NOMO-1 (cell line): Measurements from ENCODE around the gene MACROD2.
A peak's percentile ranks its signal among the peaks of the same experiment; 100 is the strongest.

Experiments
- DNase-seq, 2 experiments: peaks; one replicate each; lab custom pipeline; 2025; ENCODE audit not compliant: unreplicated experiment in 2 of 2; lab: John Stamatoyannopoulos, UW

The MACROD2 gene

DNA sequence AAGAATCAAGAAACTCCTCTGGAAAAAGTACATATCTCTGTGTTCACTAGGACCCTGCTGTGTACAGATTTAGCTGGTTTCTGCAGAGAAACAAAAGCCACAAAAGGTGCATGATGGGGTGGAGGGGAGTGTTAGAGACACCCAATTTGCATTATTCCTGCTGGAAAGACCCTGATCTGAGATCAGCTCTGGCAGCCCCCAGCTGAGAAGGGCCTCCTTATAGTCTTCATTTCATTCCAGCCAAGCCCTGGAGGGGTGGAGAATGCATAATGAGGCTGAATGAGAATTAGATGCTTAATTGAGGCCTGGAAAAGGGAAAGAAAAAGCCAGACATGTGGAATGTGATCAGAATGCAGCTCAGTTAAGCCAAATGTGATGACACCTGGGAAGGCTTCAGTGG lies 2032.4 kb downstream of the MACROD2 start:
- DNase-seq: no peak

DNA sequence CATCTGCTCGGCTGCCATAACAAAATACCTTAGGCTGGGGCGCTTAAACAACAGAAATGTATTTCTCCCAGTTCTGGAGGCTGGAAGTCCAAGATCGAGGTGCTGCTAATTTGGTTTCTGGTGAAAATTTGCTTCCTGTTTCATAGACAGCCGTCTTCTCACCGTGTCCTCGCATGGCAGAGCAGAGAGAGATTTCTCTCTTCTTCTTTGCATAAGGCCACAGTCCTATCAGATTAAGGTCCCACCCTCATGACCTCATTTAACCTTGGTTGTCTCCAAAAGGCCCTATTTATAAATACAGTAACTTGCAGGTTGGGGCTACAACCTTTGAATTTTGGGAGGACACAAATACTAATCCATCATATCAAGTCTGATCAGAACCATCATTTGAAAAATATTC lies 2033.6 kb downstream of the MACROD2 start:
- DNase-seq: no peak

DNA sequence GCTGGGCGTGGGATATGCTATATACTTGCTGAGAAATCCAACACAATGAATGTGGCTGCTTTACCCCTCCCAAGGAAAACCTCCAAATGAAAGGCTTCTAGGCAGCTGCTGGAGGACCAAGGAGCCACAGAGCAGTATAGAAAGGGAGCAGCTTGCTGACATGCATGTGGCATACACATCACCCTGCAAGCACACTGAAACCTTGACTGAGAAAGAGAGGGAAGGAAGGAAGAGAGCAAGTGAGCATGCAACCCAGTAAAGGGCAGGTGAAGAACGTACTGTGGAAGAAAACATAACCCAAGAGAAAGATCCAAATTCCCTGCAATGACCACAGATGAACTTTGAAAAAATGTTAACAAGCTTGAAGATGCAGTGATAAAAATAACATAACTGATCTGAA lies 2034.9 kb downstream of the MACROD2 start:
- no peak for DNase-seq

DNA sequence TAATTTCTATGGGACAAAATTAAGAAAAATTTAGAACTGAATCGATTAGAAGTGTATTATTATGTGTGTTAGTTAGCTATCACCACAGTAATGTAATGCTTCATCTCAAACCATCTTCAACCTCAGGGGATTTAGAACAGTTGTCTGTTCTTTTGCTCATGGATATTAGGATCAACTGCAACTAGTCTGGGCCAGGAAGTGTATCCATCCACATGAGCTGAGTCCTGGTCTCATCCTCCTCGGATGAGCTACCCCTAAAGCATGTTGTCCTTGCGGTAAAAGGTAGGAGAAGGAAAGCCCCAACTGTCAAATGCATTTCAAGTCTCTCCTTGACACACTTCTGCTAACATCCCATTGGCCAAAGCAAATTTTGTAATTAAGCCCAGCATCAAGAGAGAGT lies 2040.3 kb downstream of the MACROD2 start:
- no peak for DNase-seq

DNA sequence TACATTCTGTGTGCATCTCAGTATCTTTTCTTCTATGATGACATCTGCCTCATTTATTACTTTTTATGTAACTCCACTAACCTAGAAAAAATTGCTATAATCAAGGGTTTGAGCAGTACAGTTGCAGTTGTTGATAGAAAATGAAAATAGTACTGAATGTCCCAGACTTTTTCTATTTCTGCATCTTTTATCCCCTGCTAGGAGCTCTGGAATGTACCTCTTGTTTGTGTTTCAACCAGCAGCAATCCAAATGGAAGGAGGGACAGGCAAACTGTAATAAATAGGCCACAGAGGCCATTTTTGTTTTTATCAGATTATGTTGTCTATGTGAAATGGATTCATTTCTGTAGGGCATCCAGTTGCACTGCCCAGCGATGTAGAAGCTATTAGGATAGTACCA lies 2041.0 kb downstream of the MACROD2 start:
- no peak for DNase-seq

DNA sequence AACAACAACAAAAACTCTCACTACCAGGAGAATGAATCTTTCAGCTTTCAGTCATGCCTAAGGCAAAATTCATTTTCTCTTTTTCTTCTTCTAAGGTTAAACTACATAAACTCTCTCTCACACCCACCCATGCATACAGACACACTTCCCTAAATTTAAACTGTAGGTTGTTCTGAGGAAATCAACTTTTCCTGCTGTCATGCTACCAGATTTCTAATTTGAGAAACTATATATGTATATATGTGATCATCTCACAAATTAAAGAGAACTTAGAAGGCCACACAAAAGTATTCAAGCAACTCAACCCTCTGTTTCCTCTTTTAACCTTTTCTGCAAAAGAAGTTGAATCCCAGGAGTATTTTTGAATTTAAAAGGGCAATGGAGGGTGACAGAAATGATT lies 2045.4 kb downstream of the MACROD2 start:
- DNase-seq: peak; percentile 68 to 80

DNA sequence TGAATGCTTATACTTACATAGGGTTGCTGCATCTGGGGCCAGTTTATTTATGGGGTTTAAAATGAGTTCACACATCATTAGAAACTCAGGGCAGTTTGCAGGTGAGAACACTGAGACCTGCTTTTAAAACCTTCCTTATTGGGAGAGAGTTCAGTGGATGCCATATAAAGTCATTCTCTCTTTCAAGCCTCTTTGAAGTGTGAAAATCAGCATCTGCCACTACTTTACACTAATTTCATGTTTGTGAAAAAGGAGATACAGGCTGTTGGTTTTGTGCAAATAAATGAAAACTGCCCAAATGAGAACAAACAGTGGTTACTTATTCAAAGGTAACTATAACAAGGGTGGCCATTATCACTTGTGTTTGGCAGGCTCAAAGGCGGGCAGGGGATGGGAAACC lies 2047.4 kb downstream of the MACROD2 start:
- DNase-seq: no peak

DNA sequence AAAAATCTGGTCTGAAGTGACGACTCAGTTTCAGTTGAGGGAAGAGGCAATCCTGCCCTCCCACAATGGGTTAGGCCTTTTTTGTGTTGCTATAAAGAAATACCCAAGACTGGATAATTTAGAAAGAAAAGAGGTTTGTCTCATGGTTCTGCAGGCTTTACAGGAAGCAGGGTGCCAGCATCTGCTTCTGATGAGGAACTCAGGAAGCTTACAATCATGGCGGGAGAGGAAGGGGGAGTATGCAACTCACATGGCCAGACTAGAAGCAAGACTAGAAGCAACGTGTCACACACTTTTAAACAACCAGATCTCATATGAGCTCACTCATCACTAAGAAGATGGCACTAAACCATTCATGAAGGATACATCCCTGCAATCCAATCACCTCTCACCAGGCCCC lies 2048.6 kb downstream of the MACROD2 start:
- no peak for DNase-seq

DNA sequence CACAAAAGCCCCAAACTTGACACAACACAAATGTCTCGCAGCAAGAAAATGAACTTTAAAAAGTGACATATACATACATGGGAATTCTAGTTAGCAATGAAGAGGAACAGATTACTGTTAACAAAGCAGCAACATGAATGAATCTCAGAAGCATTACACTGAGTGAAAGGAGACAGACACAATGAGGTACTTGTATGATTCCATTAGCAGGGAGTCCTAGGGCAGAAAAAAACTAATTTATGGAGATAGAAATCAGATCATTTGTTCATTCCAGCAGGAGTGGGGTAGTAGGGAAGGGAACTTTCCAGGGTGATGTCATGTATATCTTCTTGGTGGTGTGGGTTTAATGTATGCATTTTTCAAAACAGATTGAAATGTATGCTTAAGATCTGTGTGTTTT lies 2053.6 kb downstream of the MACROD2 start:
- no peak for DNase-seq

DNA sequence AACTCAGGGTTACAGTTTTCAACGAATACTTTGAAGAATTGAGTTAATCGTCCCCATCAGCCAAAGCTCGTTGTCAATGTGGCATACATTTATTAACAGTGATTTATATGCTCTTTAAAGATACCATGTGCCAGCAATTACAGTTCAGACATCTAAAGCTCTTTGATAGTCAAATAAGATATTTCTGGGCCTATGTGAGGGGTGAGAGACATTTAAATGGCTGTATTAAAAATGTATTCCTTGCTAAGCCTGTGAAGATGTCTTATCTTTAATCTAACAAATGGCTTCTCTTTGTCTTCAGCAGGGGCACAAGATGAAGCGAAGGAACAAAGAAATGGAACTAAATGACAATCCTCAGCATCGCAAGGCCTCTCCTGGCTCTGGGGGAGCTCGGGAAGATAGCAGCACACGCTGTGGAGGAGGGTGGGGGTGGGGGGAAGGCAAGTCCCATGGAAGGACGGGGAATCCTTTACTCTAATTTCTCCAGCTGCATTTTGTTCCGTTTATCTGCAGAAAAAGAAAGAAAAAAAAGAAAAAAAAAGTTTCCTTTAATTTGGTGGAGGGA lies 2054.3 kb downstream of the MACROD2 start:
- no peak for DNase-seq

DNA sequence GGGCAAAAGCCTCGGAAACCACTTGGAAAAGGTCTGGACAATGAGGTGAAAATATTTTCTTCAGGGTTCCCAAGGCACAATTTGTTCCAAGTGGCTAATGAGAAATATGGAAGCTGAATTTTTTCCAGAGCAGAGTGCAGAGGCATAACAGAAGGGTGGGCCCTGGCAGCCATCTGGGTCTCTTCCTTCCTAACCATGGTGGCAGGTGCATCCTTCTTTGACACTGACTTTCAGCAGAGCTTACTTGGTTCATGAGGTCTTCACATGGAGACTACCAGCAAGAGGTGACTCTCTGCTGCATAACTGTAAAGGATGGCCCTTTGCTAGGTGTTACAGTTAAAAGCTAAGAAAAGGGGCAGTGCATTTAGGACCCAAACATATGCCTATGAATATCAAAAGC lies 2055.1 kb downstream of the MACROD2 start:
- DNase-seq: no peak

DNA sequence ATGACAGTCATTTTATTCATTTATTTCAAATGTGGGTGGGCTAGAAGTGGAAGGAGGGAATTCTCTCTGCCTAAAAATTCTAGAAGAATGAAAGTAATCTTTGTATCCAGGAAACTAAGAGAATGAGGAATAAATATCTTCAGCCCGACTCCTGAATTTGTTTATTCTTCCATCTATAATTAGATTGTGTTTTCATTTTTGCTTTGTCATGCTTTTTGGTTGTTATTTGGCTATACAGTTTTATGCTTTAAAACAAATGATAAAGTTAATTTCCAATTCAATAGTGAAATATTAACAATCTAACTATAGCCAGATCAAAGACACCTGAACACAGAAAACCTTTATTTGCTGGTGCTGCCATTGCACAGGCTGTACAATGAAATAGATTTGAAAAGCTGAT lies 2056.7 kb downstream of the MACROD2 start:
- DNase-seq: no peak

DNA sequence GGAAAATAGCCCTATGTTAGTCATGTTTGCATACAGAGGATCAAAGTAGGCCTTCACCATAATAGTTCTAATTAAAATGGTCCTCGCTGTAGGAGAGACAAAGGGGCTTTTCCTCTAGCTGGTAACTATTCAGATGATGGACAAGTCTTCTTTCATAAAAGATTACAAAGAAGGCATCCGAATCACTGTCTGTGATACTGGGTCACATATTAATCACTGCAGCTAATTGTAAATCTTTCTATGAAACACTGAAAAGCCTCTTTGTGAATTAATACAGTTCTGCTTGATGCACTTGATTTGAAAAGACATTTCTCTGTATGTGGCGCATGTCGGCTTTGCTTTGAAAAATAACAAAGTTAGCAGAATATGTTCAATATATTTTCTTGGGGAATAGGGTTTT lies 2057.1 kb downstream of the MACROD2 start:
- no peak for DNase-seq

DNA sequence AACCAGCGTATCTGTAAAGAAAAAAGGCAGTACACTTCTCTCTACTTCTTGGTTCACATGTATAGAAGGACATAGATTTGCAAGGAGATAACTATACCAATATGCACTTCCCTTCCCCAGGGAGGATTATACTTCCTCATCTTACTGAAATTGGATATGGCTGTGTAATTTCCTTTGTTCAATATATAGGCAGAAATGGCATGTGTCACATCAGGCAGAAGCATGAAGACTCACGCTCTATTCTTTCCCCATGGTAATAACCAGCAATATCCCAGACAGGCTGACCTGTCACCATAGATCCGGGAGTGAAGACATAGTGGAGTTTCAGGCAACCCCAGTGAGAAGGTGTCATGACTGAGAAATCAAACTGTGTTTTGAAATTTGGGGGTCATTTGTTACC lies 2059.7 kb downstream of the MACROD2 start:
- peak in 1 of 2 experiments; percentile 18 for DNase-seq

DNA sequence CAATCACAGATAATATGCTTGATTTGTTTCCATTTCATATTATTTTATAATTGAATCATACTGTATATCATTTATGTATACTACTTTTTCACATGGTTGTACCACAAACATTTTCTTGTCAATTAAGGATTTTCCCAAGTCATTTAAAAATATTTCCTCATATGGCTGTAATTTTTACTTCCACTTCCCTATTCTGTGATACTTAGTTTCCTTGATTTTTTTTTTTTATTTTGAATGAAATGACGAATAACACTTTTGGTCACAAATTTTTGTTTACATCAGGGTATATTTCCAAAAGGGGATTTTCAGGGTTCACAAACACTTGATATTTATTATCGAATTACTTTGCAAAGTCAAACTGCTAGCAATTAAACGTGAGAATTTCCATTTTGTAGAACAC lies 2062.3 kb downstream of the MACROD2 start:
- DNase-seq: peak in 1 of 2 experiments; percentile 21

DNA sequence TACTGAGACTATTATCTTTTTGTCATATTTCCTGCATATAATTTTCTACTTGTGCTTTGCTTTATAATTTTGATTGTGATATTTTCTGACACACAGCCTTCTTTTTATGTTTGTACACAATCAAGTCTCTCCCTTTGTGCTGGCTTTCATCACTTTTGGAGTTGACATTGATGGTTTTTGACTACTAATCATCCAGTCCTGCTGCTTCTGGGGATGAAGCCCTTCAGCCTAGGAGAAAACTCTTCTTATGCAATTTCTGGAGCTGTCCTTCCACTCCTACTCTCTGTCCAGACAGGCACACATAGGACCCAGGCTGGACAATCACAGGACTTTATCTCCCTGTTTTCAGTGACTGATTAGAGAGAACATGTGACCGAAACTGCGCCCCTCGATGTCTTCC lies 2063.0 kb downstream of the MACROD2 start:
- no peak for DNase-seq

DNA sequence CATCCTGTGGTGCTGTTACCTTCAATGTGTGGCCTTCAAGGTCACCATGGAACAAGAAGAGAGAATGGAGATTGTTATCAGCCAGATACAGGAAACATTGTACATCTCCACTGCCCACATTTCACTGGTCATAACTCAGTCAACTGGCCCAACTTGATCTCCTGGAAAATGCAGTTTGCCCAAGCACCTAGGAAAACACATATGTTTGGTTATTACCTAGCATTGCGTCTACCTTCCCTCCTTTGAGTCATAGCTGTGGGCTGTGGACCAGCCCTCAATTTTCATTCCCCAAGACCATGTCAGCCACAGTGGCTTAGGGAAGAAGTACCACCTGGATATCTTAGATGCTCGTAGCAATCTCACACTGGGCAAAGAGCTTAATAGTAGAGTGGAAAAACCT lies 2064.5 kb downstream of the MACROD2 start:
- no peak for DNase-seq

DNA sequence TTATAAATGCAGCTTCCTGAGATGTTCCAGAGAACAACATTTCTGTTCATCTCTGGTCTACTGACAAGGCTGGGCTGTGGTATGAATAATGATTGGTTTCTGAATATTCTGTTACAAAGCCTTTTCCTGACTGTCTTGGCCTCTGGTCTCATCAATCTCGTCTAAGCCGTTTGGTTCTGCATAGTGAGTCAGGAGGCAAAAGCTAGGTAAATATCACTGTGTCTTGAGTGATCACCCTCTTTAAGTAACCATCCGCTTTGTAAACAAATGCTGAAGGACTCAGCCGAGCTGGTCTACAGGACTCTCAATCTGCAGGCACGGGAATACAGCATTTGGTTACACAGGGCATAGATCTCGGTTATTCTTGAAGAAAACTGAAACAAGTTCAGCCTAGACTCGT lies 2066.0 kb downstream of the MACROD2 start:
- no peak for DNase-seq

DNA sequence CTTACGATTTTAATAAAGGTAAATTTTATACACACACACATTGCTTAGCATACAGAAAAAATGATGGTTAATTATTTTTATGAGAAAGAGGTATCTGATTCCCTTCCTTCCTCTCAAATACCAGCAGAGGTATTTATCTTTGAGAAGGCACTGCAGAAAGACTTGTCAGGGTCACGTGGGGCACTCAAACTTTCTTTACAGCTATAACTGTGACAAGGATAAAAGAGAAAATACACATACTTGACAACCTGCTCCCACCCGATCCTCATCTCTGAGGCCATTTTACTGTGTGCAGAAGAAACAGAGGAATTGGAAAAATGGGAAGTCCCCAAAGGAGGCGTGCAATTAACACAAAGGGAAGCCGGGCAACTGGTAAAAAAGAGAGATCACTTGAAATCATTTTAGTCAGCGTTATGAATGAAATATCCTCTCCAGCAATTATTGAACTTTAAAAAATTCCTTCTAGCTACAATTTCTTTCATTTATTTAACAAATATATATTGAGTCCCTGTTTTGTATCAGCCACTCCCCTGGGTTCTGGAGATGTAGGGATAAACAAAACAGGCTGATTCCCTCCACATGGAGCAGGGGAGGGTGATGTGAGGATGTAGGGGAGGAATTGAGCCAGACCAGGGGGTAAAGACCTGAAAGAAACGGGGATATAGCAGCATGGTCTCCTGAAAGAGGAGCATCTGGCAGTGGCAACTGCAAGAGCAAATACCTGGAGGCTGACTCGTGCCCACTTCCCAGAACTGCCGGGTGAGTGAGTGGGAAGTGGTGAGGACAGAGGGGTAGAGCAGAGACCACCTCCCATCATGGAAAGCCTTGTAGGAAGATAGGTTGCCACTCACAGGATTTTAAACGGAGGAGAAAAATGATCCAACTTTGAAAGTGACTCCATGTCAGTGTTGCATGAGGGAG lies 2067.6 kb downstream of the MACROD2 start:
- DNase-seq: no peak

DNA sequence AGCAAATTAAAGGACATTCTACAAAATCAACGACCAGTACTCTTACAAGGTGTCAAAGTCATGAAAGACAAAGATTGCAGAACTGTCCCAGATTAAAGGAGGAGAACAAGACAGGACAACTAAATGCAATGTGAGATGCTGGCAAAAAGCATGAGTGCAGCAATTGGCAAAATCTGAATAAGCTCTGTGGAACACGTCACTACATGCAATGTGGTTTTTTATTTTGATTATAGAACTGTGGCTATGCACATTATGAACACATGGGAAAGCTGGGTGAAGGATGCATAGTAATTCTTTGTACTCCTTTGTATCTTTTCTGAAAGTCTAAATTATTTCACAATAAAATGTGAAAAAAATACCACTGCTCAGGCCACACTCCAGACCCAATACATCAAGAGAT lies 2068.6 kb downstream of the MACROD2 start:
- no peak for DNase-seq

DNA sequence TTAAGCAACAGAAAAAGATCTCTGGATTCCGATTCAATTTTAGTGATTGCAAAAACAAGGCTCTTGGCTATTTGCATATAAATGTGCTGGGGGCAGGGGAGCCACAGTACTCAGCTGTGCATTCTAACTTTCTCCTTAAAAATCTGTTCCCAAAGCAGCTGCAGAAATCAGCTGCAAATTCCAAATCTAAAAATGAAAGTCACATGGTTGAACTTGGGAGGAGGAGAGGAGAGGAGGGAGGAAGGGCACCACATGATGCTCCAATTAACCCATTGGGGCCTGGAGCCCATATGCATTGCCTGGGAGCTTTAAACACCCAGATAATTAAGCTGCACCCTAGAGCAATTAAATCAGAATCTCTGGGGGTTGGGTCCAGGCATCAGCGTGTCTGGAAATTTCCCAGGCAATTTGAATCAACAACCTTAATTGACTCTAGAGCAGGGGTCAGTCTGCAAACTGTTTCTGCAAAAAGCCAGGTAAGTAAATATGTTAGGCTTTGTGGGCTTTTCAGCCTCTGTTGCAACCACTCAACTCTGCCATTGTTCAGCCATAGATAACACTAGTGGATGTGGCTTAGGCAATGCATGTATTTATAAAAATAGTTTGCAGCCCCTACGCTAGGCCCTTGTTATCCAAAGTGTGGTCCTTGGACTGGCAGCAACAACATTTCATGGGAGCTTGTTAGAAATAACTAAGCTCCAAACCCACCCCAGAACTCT lies 2069.8 kb downstream of the MACROD2 start:
- DNase-seq: no peak

DNA sequence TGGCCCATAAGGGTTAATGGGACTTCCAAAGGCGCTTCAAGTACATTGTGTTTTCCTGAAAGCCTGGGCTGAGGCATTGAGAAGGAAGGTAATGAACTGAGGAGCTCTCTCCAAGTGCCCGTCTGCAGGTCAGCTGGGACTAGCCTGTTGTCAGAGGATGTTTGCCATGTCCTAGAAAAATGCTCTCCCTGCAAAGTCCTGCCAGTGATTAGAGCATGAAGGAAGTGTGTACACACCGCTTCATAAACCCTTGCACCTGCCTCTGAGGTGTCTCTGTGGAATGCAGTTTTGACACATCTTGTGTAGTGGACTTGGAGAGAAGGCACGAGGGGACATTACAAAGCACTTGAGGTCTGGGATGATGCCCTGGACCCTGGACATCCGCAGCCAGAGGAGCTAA lies 2071.3 kb downstream of the MACROD2 start:
- DNase-seq: no peak
